SK-N-SH treated with all-trans-retinoic acid at 6 μM for 48 hours (cell line): Measurements from ENCODE around the gene GRK3.

Experiments
- ATAC-seq: fragments of 200-7000 bp; cut with Tn5 transposase; 3 replicates; pipeline ENCODE4 v1.9.1; 2020; ENCODE audit warnings: mild to moderate bottlenecking, moderate library complexity
- ARNTL ChIP-seq: fragments of 450-650 bp; formaldehyde crosslinking; IDR thresholded peaks from 2 replicates; pipeline ENCODE4 v1.5.0; 2020; ENCODE audit warnings: low read depth, mild to moderate bottlenecking, moderate library complexity, borderline replicate concordance
- BACH2 ChIP-seq: fragments of 250-450 bp; sonication (Bioruptor Pico); IDR thresholded peaks from 2 replicates; pipeline ENCODE4 v1.9.0; 2021; ENCODE audit warnings: mild to moderate bottlenecking, borderline replicate concordance
- CREB5 ChIP-seq: fragments of 250-450 bp; sonication (Bioruptor Pico); IDR thresholded peaks from 2 replicates; pipeline ENCODE4 v1.5.1; 2020; ENCODE audit warnings: low read depth, mild to moderate bottlenecking, moderate library complexity
- CSDC2 ChIP-seq: fragments of 250-450 bp; sonication (Bioruptor Pico); IDR thresholded peaks from 2 replicates; pipeline ENCODE4 v1.5.0; 2020; ENCODE audit warnings: mild to moderate bottlenecking, moderate library complexity
- CSRNP3 ChIP-seq: fragments of 250-450 bp; sonication (Bioruptor Pico); IDR thresholded peaks from 2 replicates; pipeline ENCODE4 v1.5.1; 2021; ENCODE audit warnings: mild to moderate bottlenecking, moderate library complexity
- ESRRG ChIP-seq: fragments of 250-450 bp; sonication (Bioruptor Pico); IDR thresholded peaks from 2 replicates; pipeline ENCODE4 v1.6.1; 2021; ENCODE audit warnings: mild to moderate bottlenecking
- GLIS3 ChIP-seq: fragments of 250-450 bp; sonication (Bioruptor Pico); IDR thresholded peaks from 2 replicates; pipeline ENCODE4 v1.5.0; 2020; ENCODE audit warnings: mild to moderate bottlenecking, moderate library complexity
- ISL1 ChIP-seq: fragments of 250-450 bp; sonication (Bioruptor Pico); IDR thresholded peaks from 2 replicates; pipeline ENCODE4 v2.1.2; 2022; ENCODE audit warnings: mild to moderate bottlenecking, moderate library complexity
- OSR1 ChIP-seq: fragments of 250-450 bp; sonication (Bioruptor Pico); IDR thresholded peaks from 2 replicates; pipeline ENCODE4 v1.8.0; 2022; ENCODE audit warnings: moderate library complexity, mild to moderate bottlenecking, inconsistent platforms
- PATZ1 ChIP-seq: fragments of 250-450 bp; sonication (Bioruptor Pico); IDR thresholded peaks from 2 replicates; pipeline ENCODE4 v1.8.0; 2020; ENCODE audit warnings: mild to moderate bottlenecking, moderate library complexity, borderline replicate concordance
- POU6F1 ChIP-seq: fragments of 250-450 bp; sonication (Bioruptor Pico); IDR thresholded peaks from 2 replicates; pipeline ENCODE4 v1.8.0; 2021; ENCODE audit warnings: low read depth, mild to moderate bottlenecking, moderate library complexity, borderline replicate concordance
- PPARA ChIP-seq: fragments of 250-450 bp; sonication (Bioruptor Pico); IDR thresholded peaks from 2 replicates; pipeline ENCODE4 v1.5.0; 2020; ENCODE audit warnings: mild to moderate bottlenecking, borderline replicate concordance
- RARB ChIP-seq: fragments of 250-450 bp; sonication (Bioruptor Pico); IDR thresholded peaks from 2 replicates; pipeline ENCODE4 v1.8.0; 2021; ENCODE audit warnings: mild to moderate bottlenecking, moderate library complexity
- SNAI2 ChIP-seq: fragments of 250-450 bp; sonication (Bioruptor Pico); IDR thresholded peaks from 2 replicates; pipeline ENCODE4 v1.5.0; 2020; ENCODE audit warnings: mild to moderate bottlenecking, moderate library complexity
- TCF4 ChIP-seq: fragments of 250-450 bp; sonication (Bioruptor Pico); IDR thresholded peaks from 2 replicates; pipeline ENCODE4 v1.8.0; 2021; ENCODE audit warnings: mild to moderate bottlenecking, moderate library complexity, borderline replicate concordance
- TOX ChIP-seq: fragments of 250-450 bp; sonication (Bioruptor Pico); IDR thresholded peaks from 2 replicates; pipeline ENCODE4 v1.8.0; 2021; ENCODE audit warnings: mild to moderate bottlenecking, moderate library complexity, borderline replicate concordance
- TSHZ2 ChIP-seq: fragments of 250-450 bp; sonication (Bioruptor Pico); IDR thresholded peaks from 2 replicates; pipeline ENCODE4 v1.5.0; 2020; ENCODE audit warnings: mild to moderate bottlenecking, moderate library complexity
- ZC3H10 ChIP-seq: fragments of 250-450 bp; sonication (Bioruptor Pico); IDR thresholded peaks from 2 replicates; pipeline ENCODE4 v1.5.1; 2021; ENCODE audit warnings: mild to moderate bottlenecking, moderate library complexity
- ZFP3 ChIP-seq: fragments of 250-450 bp; sonication (Bioruptor Pico); IDR thresholded peaks from 2 replicates; pipeline ENCODE4 v1.5.0; 2020; ENCODE audit warnings: mild to moderate bottlenecking, moderate library complexity
- ZNF565 ChIP-seq: fragments of 450-650 bp; formaldehyde crosslinking; conservative IDR thresholded peaks from 2 replicates; pipeline ENCODE4 v1.5.0; 2020; ENCODE audit warnings: low read depth, mild to moderate bottlenecking, moderate library complexity
- ZNF70 ChIP-seq: fragments of 450-650 bp; formaldehyde crosslinking; IDR thresholded peaks from 2 replicates; pipeline ENCODE4 v1.5.0; 2020; ENCODE audit warnings: mild to moderate bottlenecking, moderate library complexity

Gene GRK3

GRCh38 chr22:25770333-25770732 is 205.9 kb downstream of the GRK3 start:
- no peak for TF ChIP-seq CREB5
- TF ChIP-seq PPARA: no peak
- TF ChIP-seq TSHZ2: no peak
- TF ChIP-seq ZNF565 (CRISPR knock-in tag): no peak
- TF ChIP-seq BACH2 (CRISPR knock-in tag): no peak
- TF ChIP-seq ZNF70: no peak
- TF ChIP-seq SNAI2 (CRISPR knock-in tag): no peak
- no peak for TF ChIP-seq TCF4
- TF ChIP-seq ISL1 (CRISPR knock-in tag): no peak
- TF ChIP-seq CSDC2 (CRISPR knock-in tag): no peak
- TF ChIP-seq POU6F1 (CRISPR knock-in tag): no peak
- TF ChIP-seq ZC3H10 (CRISPR knock-in tag): no peak
- TF ChIP-seq GLIS3 (CRISPR knock-in tag): no peak
- ATAC-seq: no peak

- TF ChIP-seq OSR1 (CRISPR knock-in tag) (no peak), BACH2 (CRISPR knock-in tag) (no peak), ZFP3 (CRISPR knock-in tag) (no peak), SNAI2 (CRISPR knock-in tag) (no peak), CREB5 (no peak), TOX (CRISPR knock-in tag) (no peak), ZC3H10 (CRISPR knock-in tag) (no peak), TCF4 (no peak), ZNF70 (no peak), PPARA (no peak), RARB (no peak)
- no peak for ATAC-seq
Measured at GRCh38 chr22:25772288-25772687, 207.8 kb downstream of the GRK3 start.

- TF ChIP-seq ZC3H10 (CRISPR knock-in tag) (no peak), ARNTL (no peak), ZNF70 (0 out of 2 replicates have a peak, but pooled peaks have one; percentile 4)
- peak; percentile 54 for ATAC-seq
Measured at GRCh38 chr22:25774575-25775026, 210.1 kb downstream of the GRK3 start.

GRCh38 chr22:25775531-25775930 is 211.1 kb downstream of the GRK3 start:
- ATAC-seq: peak; percentile 12; the same call in 1 of the 3 replicates
- TF ChIP-seq PATZ1 (CRISPR knock-in tag): no peak
- no peak for TF ChIP-seq CSRNP3 (CRISPR knock-in tag)
- no peak for TF ChIP-seq PPARA
- no peak for TF ChIP-seq ZNF70
- TF ChIP-seq GLIS3 (CRISPR knock-in tag): no peak
- TF ChIP-seq TOX (CRISPR knock-in tag): no peak
- TF ChIP-seq BACH2 (CRISPR knock-in tag): no peak
- TF ChIP-seq TCF4: no peak
- no peak for TF ChIP-seq POU6F1 (CRISPR knock-in tag)
- no peak for TF ChIP-seq ZC3H10 (CRISPR knock-in tag)
- no peak for TF ChIP-seq ESRRG (CRISPR knock-in tag)
- peak; percentile 11; the same call in 1 of the 2 replicates for TF ChIP-seq ISL1 (CRISPR knock-in tag)
- peak; percentile 24; the same call in 1 of the 2 replicates for TF ChIP-seq ZFP3 (CRISPR knock-in tag)
